ENCODE results near the gene PPP2R5E. TPM values are rescaled to one million over a fixed set of nuclear protein-coding genes. Genes with fewer than 3 reads are reported as not detected.

Gene PPP2R5E
- total RNA-seq, 1 donor, result 24.1 TPM

DNA sequence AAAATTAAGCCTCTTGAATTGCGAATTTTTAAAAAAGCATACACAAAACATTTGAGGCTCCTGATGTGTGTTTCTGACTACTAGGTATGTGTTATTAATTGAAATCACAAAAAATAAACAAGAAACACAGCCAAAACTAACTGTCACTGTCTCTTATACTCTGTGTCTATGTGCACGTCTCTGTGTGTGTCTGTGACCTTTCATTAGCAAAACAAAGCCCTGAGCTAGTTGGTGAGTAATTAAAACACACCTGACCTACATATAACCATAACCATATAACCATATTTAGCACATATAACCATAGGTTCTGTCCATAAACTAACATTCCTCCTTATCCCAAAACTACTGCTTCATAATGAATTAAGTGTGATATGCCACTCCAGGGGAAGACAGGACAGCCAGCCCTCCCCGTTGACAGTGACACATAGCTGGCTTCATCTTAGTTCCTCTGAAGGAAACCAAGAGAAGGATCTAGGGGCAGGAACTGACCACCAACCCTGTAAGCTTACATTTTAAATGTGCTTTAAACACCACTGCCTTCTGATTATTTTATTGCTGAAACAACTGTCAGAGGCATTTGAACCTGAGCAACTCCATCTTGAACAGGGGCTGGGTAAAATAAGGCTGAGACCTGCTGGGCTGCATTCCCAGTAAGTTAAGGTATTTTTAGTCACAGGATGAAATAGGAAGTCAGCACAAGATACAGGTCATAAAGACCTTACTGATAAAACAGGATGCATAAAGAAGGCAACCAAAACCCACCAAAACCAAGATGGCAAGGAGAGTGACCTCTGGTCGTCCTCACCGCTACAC is 106.7 kb downstream of the PPP2R5E start:
- Histone ChIP-seq H3K9me3 (ENCODE audit: low read depth, low read length) (no peaks in the 10 kb centered on the region), H3K4me3 (ENCODE audit: low read length) (no peak overlapping the region), H3K4me1 (ENCODE audit: insufficient read depth, low read length) (peaks cover 24% of the 10 kb centered on the region), H3K27me3 (ENCODE audit: insufficient read depth, low read length) (no peaks in the 10 kb centered on the region)

DNA sequence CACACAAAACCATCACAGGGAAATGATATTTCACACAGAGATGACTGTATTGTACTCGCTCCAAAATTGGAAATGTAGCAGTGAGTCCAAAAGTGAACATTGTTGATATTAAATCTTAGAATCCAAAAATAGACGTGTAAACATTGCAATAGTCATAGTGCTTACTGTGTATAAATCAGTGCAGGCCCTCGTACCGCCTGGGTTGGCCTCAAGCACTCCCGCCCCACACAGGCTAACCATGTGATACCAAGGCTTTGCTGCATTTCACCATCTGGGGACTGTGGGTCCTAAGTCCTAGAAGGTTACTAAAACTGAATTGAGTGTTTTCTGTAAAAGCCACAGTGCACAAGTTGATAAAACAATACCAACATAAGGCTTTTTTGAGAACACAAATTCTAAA is 107.3 kb downstream of the PPP2R5E start:
- Histone ChIP-seq H3K27me3 (ENCODE audit: insufficient read depth, low read length) (no peaks in the 10 kb centered on the region), H3K4me3 (ENCODE audit: low read length) (no peak overlapping the region), H3K4me1 (ENCODE audit: insufficient read depth, low read length) (peaks cover 24% of the 10 kb centered on the region), H3K9me3 (ENCODE audit: low read depth, low read length) (no peaks in the 10 kb centered on the region)

DNA sequence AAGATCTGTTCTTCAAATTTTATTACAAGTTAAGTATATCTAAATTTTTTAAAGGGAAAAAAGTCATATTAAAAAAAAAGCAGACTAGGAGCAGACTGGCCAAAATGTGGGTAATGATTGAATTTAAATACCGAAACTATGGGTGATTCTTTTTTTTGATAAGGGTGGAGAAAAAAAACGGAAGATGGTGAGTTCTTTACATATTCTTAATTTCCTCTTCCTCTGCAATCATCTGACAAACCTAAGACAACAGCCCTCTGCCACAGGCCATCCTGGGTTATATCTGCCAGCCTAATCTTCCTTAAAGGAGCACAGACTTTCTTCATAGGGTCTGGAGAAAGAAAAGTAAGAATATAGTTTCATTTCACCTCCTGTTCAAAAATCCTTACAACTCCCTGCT is 108.0 kb downstream of the PPP2R5E start:
- Histone ChIP-seq H3K4me3 (ENCODE audit: low read length) (no peak overlapping the region), H3K9me3 (ENCODE audit: low read depth, low read length) (no peaks in the 10 kb centered on the region), H3K27me3 (ENCODE audit: insufficient read depth, low read length) (no peaks in the 10 kb centered on the region), H3K4me1 (ENCODE audit: insufficient read depth, low read length) (peaks cover 24% of the 10 kb centered on the region)

DNA sequence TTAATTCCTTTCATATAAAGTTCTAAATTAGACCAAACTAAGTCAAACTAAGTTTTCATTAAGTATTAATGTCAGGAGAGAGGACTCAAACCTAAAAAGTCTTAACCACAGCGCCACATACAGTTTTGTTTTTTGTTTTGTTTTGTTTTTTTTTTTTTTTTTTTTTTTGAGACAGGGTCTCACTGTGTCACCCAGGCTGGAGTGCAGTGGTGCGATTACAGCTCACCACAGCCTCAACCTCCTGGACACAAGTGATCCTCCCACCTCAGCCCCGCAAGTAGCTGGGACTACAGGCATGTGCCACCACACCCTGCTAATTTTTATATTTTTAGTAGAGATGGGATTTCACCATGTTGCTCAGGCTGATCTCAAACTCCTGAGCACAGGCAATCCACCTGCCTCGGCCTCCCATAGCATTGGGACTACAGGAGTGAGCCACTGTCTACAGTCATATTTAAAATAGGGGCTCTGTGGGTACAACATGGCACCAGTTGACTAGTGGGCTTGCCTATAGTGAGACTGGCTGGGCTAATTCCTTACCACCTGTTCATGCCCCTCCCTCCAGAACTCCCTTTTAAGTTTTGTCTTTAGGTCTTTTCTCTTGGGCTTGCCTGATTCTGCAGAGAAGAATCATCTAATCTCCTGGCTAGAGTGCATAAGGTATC is 110.2 kb downstream of the PPP2R5E start:
- no peaks in the 10 kb centered on the region for H3K27me3 ChIP-seq (ENCODE audit: insufficient read depth, low read length)
- H3K4me3 ChIP-seq (ENCODE audit: low read length), result no peak overlapping the region
- no peaks in the 10 kb centered on the region for H3K9me3 ChIP-seq (ENCODE audit: low read depth, low read length)
- peaks cover 17% of the 10 kb centered on the region for H3K4me1 ChIP-seq (ENCODE audit: insufficient read depth, low read length)

DNA sequence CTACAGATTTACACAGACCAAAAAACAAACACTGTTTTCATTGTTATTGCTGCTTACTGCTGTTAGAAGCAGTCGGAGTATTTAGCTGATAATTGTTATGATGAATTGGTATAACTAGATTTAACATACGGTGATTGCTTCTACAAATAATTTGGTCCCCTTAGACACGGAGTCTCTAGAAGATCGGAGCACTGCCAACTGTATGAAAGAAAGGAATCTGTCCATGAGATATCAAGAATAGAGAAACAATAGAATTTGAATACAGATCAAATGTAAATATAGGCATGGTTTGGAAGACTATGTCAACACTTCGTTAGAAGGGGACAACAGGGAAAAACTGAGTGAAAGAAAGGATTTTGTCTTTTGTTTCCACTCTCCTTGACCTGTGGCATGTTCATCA is 110.9 kb downstream of the PPP2R5E start:
- H3K4me3 ChIP-seq (ENCODE audit: low read length), result no peak overlapping the region
- peaks cover 13% of the 10 kb centered on the region for H3K4me1 ChIP-seq (ENCODE audit: insufficient read depth, low read length)

DNA sequence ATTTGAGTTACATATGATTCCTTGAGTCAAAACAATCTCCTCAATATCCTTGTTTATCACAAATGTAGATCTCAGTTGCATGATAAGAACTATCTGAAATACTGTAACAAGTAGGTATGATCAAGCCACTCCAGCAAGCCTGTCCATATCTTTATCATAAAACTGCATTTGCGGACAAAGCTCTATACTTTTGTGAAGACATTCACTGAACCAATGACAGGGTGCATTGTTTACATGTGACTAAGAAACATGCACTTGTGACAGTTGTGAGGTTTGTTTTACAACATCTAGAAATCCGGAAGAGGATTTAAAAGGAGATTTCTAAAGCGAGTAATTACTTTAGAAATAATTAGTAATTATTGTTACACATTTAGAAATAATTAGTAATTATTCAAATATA is 111.7 kb downstream of the PPP2R5E start:
- no peaks in the 10 kb centered on the region for H3K27me3 ChIP-seq (ENCODE audit: insufficient read depth, low read length)
- H3K9me3 ChIP-seq (ENCODE audit: low read depth, low read length), result no peaks in the 10 kb centered on the region
- peaks cover 9% of the 10 kb centered on the region for H3K4me1 ChIP-seq (ENCODE audit: insufficient read depth, low read length)
- no peak overlapping the region for H3K4me3 ChIP-seq (ENCODE audit: low read length)

More for the DNA sequence above, 110.9 kb downstream of the PPP2R5E start:
- Histone ChIP-seq H3K9me3 (ENCODE audit: low read depth, low read length) (no peaks in the 10 kb centered on the region), H3K27me3 (ENCODE audit: insufficient read depth, low read length) (no peaks in the 10 kb centered on the region)

DNA sequence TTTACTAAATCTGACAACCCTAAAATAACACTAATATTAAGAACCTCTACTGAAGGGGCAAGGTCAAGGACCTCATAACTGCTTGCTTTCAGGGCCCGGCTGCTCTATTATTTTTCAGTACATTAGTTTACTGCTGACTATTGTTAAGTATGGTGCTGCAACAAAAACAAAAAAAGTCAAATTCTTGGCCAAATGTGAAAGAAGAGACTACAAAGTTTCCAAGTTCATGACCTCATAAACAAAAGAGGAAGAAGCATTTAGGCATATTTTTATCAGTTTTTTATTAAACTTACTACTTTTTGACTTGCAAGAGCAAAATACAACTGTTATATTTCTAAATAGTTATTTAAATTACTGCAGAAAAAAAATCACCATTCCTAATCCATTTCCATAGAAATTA is 114.7 kb downstream of the PPP2R5E start:
- no peaks in the 10 kb centered on the region for H3K4me1 ChIP-seq (ENCODE audit: insufficient read depth, low read length)
- H3K27me3 ChIP-seq (ENCODE audit: insufficient read depth, low read length), result no peaks in the 10 kb centered on the region
- no peak overlapping the region for H3K4me3 ChIP-seq (ENCODE audit: low read length)
- no peaks in the 10 kb centered on the region for H3K9me3 ChIP-seq (ENCODE audit: low read depth, low read length)

DNA sequence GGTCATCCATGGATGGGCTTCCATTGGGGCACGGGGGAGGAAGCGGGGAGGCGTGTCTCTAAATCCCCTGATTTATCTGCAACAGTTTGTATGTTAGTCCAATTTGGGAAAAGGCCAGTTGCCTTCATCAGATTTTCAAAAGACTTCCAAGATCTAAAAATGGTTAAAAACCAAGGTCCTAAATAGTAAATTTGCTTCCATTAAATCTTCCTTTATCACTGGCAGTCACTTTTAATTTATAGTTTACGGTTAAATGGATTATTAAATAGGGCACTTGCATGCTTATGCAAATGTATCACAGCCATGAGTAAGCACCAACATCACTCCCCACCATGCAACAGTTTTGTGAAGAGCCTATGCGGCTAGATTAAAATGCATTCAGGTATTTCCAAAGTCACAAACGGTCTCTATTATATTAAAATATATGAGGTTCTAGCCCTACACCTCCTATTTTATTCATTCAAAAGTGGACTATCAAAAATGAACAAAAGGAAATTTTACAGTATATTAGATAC is 116.3 kb downstream of the PPP2R5E start:
- no peaks in the 10 kb centered on the region for H3K4me1 ChIP-seq (ENCODE audit: insufficient read depth, low read length)
- H3K27me3 ChIP-seq (ENCODE audit: insufficient read depth, low read length), result no peaks in the 10 kb centered on the region
- H3K9me3 ChIP-seq (ENCODE audit: low read depth, low read length), result no peaks in the 10 kb centered on the region
- H3K4me3 ChIP-seq (ENCODE audit: low read length), result no peak overlapping the region

DNA sequence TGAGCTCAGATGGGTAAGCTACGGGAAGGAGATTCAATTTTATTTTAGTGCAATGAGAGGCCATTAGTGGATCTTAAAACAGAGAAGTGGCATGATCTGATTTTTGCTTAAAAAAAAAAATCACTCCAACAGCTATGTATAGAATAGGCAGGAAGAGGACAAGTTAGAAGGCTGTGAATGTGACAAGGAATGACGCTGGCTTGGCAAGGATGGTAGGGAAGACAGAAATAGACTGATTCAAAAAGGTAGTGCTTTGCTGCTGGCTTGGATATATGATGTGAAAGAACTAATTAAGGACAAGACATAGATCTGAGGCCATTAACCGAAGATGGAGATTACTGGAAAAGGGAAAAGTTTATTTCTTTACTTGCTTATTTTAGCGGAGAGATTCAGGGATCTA is 119.3 kb downstream of the PPP2R5E start:
- no peaks in the 10 kb centered on the region for H3K9me3 ChIP-seq (ENCODE audit: low read depth, low read length)
- no peaks in the 10 kb centered on the region for H3K4me1 ChIP-seq (ENCODE audit: insufficient read depth, low read length)
- H3K27me3 ChIP-seq (ENCODE audit: insufficient read depth, low read length), result no peaks in the 10 kb centered on the region
- H3K4me3 ChIP-seq (ENCODE audit: low read length), result no peak overlapping the region

DNA sequence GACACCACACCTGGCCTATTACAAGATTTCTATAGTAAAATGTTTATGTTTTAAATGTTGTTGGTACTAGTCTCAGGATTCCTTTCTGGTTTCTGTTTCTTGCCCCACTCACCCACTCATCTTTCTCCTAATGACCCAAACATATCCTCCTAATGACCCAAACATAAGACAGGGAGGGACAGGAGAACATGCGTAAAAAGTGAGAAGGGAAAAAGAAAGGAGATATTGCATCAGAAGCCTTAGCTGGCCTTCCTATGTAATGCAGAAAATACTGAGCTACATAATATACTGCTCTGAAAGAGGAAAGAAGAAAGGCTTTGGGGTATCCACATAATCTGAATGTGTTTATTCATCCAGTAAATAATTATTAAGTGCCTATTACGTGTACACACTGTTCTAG is 119.8 kb downstream of the PPP2R5E start:
- H3K4me3 ChIP-seq (ENCODE audit: low read length), result no peak overlapping the region

DNA sequence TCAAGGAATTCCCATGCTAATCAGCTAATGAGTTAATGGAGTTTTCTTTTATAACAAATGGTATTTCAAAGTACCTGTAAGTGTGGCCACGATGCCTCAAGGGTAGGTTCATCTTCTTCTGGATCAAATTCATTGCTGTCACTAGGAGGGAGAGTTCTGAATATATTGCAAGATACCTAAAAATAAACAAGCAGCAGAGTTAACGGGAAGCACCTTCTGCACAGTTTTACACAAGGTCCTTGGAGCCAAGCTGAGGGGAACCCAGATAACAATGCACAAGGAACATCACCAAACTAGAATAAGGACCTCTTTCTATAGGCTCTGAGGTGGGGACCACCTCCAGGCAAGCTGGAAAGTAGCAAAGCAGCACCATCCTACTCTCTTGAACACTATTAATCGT is 121.3 kb downstream of the PPP2R5E start:
- no peaks in the 10 kb centered on the region for H3K27me3 ChIP-seq (ENCODE audit: insufficient read depth, low read length)
- H3K4me1 ChIP-seq (ENCODE audit: insufficient read depth, low read length), result no peaks in the 10 kb centered on the region
- no peaks in the 10 kb centered on the region for H3K9me3 ChIP-seq (ENCODE audit: low read depth, low read length)
- no peak overlapping the region for H3K4me3 ChIP-seq (ENCODE audit: low read length)

More for the DNA sequence above, 119.8 kb downstream of the PPP2R5E start:
- Histone ChIP-seq H3K9me3 (ENCODE audit: low read depth, low read length) (no peaks in the 10 kb centered on the region), H3K27me3 (ENCODE audit: insufficient read depth, low read length) (no peaks in the 10 kb centered on the region), H3K4me1 (ENCODE audit: insufficient read depth, low read length) (no peaks in the 10 kb centered on the region)

DNA sequence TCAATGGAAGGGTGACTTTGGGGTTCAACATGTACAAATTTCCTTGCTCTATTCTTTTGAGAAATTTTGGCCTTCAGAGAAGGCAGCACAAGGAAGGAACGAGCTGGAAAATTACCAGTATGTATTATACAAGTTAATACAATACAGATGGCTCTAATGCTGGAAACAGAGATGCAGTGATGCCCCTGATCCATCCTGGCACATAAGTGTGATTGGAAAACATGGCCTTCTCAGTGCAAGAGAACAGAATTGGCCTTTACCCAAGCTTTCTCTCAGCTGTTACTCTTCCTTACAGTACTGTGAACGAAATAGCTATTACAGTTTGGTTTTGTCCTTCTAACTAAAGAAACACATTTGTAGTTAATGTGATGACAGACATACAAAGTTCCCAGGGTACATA is 122.0 kb downstream of the PPP2R5E start:
- Histone ChIP-seq H3K9me3 (ENCODE audit: low read depth, low read length) (no peaks in the 10 kb centered on the region), H3K27me3 (ENCODE audit: insufficient read depth, low read length) (no peaks in the 10 kb centered on the region), H3K4me3 (ENCODE audit: low read length) (no peak overlapping the region), H3K4me1 (ENCODE audit: insufficient read depth, low read length) (no peaks in the 10 kb centered on the region)

DNA sequence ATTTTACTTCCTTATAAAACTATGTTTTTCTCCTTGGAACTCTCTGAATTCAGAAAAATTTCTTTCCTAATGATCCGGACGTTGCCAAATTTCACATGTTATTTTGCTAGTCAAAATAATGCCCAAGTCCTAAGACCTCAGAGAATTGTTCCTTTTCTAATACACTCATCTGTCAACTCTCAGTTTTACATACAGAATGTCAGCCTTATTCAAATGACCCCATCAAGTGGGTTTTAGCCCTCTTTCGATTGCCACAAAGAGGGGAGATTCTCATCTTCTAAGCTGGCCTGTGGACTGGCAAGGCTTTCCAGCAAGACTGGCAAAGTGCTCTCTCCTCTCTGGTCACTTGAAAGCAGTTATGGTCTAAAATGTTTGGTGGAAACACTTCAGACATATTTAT is 125.2 kb downstream of the PPP2R5E start:
- Histone ChIP-seq H3K4me3 (ENCODE audit: low read length) (no peak overlapping the region), H3K4me1 (ENCODE audit: insufficient read depth, low read length) (no peaks in the 10 kb centered on the region), H3K27me3 (ENCODE audit: insufficient read depth, low read length) (no peaks in the 10 kb centered on the region), H3K9me3 (ENCODE audit: low read depth, low read length) (no peaks in the 10 kb centered on the region)

DNA sequence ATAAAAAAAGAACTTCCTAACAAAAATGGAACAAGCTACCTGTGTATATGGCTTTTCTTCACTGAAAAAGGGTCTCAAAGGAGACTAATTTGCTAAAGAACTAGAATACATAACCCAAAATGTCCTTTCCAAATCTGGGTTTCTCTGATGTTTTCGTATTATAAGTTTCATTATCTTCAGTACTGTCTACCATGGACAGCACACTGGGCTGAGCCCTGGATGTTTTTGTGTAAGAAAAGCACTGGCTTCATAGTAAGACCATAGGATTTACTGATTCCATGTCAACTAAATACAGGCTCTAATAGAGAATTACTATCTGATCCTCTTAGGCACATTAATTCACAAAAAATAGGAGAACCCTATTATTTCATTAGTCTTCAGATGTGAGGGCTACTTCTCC is 130.2 kb downstream of the PPP2R5E start:
- H3K4me1 ChIP-seq (ENCODE audit: insufficient read depth, low read length), result no peaks in the 10 kb centered on the region
- no peaks in the 10 kb centered on the region for H3K9me3 ChIP-seq (ENCODE audit: low read depth, low read length)

DNA sequence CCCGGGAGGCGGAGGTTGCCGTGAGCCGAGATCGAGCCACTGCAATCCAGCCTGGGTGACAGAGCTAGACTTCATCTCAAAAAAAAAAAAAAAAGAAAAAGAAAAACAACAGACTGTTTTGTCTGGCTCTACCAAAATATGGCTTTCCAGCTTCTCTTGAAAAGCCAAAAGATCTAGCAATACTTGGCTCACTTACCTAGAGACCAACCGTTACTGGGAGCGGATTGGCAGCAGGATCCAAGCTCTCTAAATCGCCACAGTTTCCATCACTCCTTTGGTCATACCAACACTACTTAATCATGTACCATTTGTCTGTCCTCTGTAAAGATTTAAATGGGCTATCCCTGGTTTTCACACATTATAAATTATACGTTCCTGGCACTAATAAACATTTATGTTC is 136.8 kb downstream of the PPP2R5E start:
- Histone ChIP-seq H3K4me1 (ENCODE audit: insufficient read depth, low read length) (no peaks in the 10 kb centered on the region), H3K27me3 (ENCODE audit: insufficient read depth, low read length) (no peaks in the 10 kb centered on the region), H3K4me3 (ENCODE audit: low read length) (no peak overlapping the region), H3K9me3 (ENCODE audit: low read depth, low read length) (no peaks in the 10 kb centered on the region)

More for the DNA sequence above, 130.2 kb downstream of the PPP2R5E start:
- H3K27me3 ChIP-seq (ENCODE audit: insufficient read depth, low read length), result no peaks in the 10 kb centered on the region
- no peak overlapping the region for H3K4me3 ChIP-seq (ENCODE audit: low read length)

Data from mononuclear cell (primary cell).